B cell (primary cell): ENCODE results near the gene CENPM. TPM values are rescaled to one million over a fixed set of nuclear protein-coding genes. Genes with fewer than 3 reads are reported as not detected.

Source experiments
- ATAC-seq: fragments of 200-7000 bp; cut with Tn5 transposase; one replicate; pipeline ENCODE4 v1.10.0; 2021; ENCODE audit warnings: low read depth, mild to moderate bottlenecking, moderate number of reproducible peaks, moderate library complexity
- CTCF ChIA-PET: fragments of 350-600 bp; sonication (Branson Sonifier 250); formaldehyde crosslinking; loops from one replicate; lab custom pipeline; 2021; ENCODE audit warnings: antibody characterized with exemption, inconsistent platforms; lab: Charles Lee
- POLR2A ChIA-PET: fragments of 350-600 bp; sonication (Branson Sonifier 250); formaldehyde crosslinking; loops from one replicate; lab custom pipeline; 2021; ENCODE audit warnings: antibody characterized with exemption; lab: Charles Lee
- DNase-seq: peaks from one replicate; pipeline ENCODE4 v3.0.0; 2013
- H2AFZ ChIP-seq: 2 replicates; pipeline ENCODE4 v1.6.1; 2012; ENCODE audit warnings: mild to moderate bottlenecking, low read depth, low read length; ENCODE audit not compliant: insufficient read depth, poor library complexity, severe bottlenecking
- H3K27ac ChIP-seq, 2 donors: 1 replicate in 1 of 2; 2 replicates in 1 of 2; pipeline ENCODE4 v1.5.1; 2012 to 2013; ENCODE audit warnings: low read length in 2 of 2, mild to moderate bottlenecking in 2 of 2, moderate library complexity in 1 of 2
- H3K27me3 ChIP-seq, 4 experiments: fragments of 200-600 bp in 1 of 4; sonication (generic) in 1 of 4; replicated peaks in 1 of 4; 1 replicate in 2 of 4; 2 replicates in 2 of 4; pipeline versions ENCODE4 v1.6.1 to v1.7.0; 2013 to 2016; ENCODE audit warnings: low read length in 3 of 4, mild to moderate bottlenecking in 2 of 4, mixed read lengths in 1 of 4, moderate library complexity in 1 of 4; ENCODE audit not compliant: insufficient read depth in 4 of 4, control insufficient read depth in 3 of 4; ENCODE audit errors: control extremely low read depth in 1 of 4
- H3K36me3 ChIP-seq, 2 experiments: replicated peaks in 1 of 2; 1 replicate in 1 of 2; 2 replicates in 1 of 2; pipeline versions ENCODE4 v1.6.1 to v1.7.1; 2013; ENCODE audit warnings: low read length in 1 of 2; ENCODE audit not compliant: insufficient read depth in 2 of 2, control insufficient read depth in 1 of 2; ENCODE audit errors: control extremely low read depth in 1 of 2, extremely low read depth in 1 of 2
- H3K4me1 ChIP-seq, 2 donors: fragments of 200-600 bp in 1 of 2; sonication (generic) in 1 of 2; 1 replicate in 1 of 2; 2 replicates in 1 of 2; pipeline versions ENCODE4 v1.5.1 to v1.6.1; 2013 to 2017; ENCODE audit warnings: low read length in 2 of 2; ENCODE audit not compliant: control insufficient read depth in 2 of 2, insufficient read depth in 2 of 2
- H3K4me2 ChIP-seq: replicated peaks from 2 replicates; pipeline ENCODE3; 2012; ENCODE audit warnings: mild to moderate bottlenecking, low read depth, low read length; ENCODE audit not compliant: poor library complexity, severe bottlenecking
- H3K4me3 ChIP-seq, 5 experiments: fragments of 200-600 bp in 1 of 5; sonication (generic) in 1 of 5; 1 replicate in 3 of 5; 2 replicates in 2 of 5; pipeline versions ENCODE4 v1.5.1 to v1.7.0; 2011 to 2016; ENCODE audit warnings: low read length in 4 of 5, mild to moderate bottlenecking in 4 of 5, low read depth in 2 of 5, control low read depth in 1 of 5, moderate library complexity in 1 of 5; ENCODE audit not compliant: insufficient read depth in 1 of 5; ENCODE audit errors: control extremely low read depth in 1 of 5, extremely low read depth in 1 of 5
- H3K79me2 ChIP-seq: fragments of 200-600 bp; sonication (generic); one replicate; pipeline ENCODE4 v1.6.0; 2016; ENCODE audit warnings: low read length; ENCODE audit not compliant: control insufficient read depth, insufficient read depth
- H3K9ac ChIP-seq: fragments of 200-600 bp; sonication (generic); 2 replicates; pipeline ENCODE4 v1.6.1; 2017; ENCODE audit warnings: mild to moderate bottlenecking, low read length, moderate library complexity
- H3K9me3 ChIP-seq, 3 donors: one replicate each; pipeline versions ENCODE4 v1.6.1 to v1.7.1; 2013; ENCODE audit warnings: low read length in 2 of 3; ENCODE audit not compliant: control insufficient read depth in 2 of 3, insufficient read depth in 1 of 3; ENCODE audit errors: control extremely low read depth in 1 of 3
- H4K20me1 ChIP-seq: 2 replicates; pipeline ENCODE4 v1.6.0; 2012; ENCODE audit warnings: mild to moderate bottlenecking, low read length; ENCODE audit not compliant: insufficient read depth, control insufficient read depth, poor library complexity, severe bottlenecking
- H3K27ac Mint-ChIP-seq: one replicate; pipeline ENCODE4 v1.8.0; 2021; ENCODE audit warnings: mixed read lengths
- H3K27me3 Mint-ChIP-seq: one replicate; pipeline ENCODE4 v1.8.0; 2021; ENCODE audit warnings: mixed read lengths
- H3K4me1 Mint-ChIP-seq: one replicate; pipeline ENCODE4 v1.8.0; 2021; ENCODE audit warnings: mixed read lengths
- H3K4me3 Mint-ChIP-seq: one replicate; pipeline ENCODE4 v1.8.0; 2021; ENCODE audit warnings: mixed read lengths
- H3K9me3 Mint-ChIP-seq: one replicate; pipeline ENCODE4 v1.8.0; 2022; ENCODE audit warnings: mixed read lengths; ENCODE audit not compliant: insufficient read depth
- CTCF ChIP-seq: fragments of 200-600 bp; IDR thresholded peaks from one replicate; pipeline ENCODE4 v1.8.0; 2022; ENCODE audit warnings: antibody characterized with exemption, mild to moderate bottlenecking
- EZH2 ChIP-seq: IDR thresholded peaks from 2 replicates; pipeline ENCODE4 v1.6.1; 2012; ENCODE audit warnings: borderline replicate concordance, low read depth, mild to moderate bottlenecking, moderate library complexity, low read length; ENCODE audit not compliant: insufficient read depth, poor library complexity, severe bottlenecking
- WGBS: methylation state at CpG from one replicate; pipeline ENCODE4 v1.1.5; 2013; ENCODE audit warnings: missing lambda C conversion rate; ENCODE audit not compliant: insufficient coverage; 5-methylcytosine and 5-hydroxymethylcytosine counted together
- intact Hi-C: fragments of 100-400 bp; cut with micrococcal nuclease; formaldehyde crosslinking; loops from one replicate; pipeline ENCODE4 v1.10.0; 2022
- polyA plus RNA-seq: library from polyadenylated mRNA; depleted of rRNA; stranded (reverse); fragments of >200 nt; gene quantifications from 2 replicates; pipeline ENCODE4 v1.2.3, GENCODE V29; 2012
- total RNA-seq, 2 donors: library from RNA; stranded (reverse); fragments of 120-200 nt in 1 of 2; gene quantifications; 1 replicate in 1 of 2; 2 replicates in 1 of 2; pipeline versions ENCODE4 v1.2.3 to v1.2.4, GENCODE V29; 2013 to 2022

Gene CENPM
- total and polyA plus RNA-seq, 2 donors (not counting 1 experiment from before 2014, with no cell fraction given) = 30.7 to 43.8 TPM

DNA sequence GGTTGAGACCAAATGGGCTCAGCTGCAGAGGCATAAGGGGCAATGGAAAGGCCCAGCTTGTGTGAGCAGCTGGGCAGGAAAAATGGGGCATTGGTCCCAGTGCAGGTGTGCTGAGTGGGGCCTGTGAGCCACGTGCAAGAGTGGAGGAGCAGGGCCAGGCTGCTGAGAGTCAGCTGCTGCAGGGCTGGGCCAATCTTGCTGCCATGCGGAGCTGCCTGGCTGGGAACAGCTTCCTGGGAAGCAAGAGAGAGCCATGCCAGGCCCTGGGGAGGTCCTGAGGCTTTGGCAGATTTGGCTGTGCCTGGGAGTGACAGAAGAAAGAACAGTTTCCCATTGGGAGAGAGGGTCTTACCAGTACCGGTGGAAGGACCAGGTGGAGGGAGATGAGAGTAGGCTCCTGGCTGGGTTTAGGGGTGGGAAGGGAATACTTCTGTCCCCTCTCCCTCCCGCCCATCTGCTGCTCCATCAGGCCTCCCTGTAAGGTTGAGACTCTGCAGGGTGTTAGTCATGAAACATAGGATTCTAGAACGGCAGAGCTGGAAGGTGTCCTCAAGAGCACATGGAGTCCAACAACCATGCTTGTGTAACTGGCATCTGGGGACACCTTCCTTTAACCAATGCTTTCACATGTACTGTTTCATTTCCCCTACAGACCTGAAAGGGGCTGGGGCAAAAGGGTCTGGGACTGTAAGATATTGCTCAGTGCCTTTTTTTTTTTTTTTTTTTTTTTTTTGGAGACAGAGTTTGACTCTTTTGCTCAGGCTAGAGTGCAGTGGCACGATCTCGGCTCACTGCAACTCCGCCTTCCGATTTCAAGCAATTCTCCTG is 32.7 kb upstream of the CENPM start:
- CTCF ChIA-PET = interaction anchor here (0.7 kb wide), 1 partner anchor 464 kb away, joined by 4 read pairs; no protein-coding TSS in a partner anchor
- ATAC-seq (no peak), DNase-seq (no peak)
- no peak overlapping the region for H3K4me3 ChIP-seq
- Mint-ChIP-seq H3K9me3 (no peaks in the 10 kb centered on the region), H3K4me3 (no peak overlapping the region), H3K27ac (no peak overlapping the region), H3K4me1 (peaks cover 15% of the 10 kb centered on the region), H3K27me3 (peaks cover 31% of the 10 kb centered on the region)
- H3K9me3 ChIP-seq = peaks cover 0 to 2% (median 0%) of the 10 kb centered on the region in 3 donors
- TF ChIP-seq EZH2 (no peak), CTCF (no peak)
- peaks cover 0 to 36% (median 18%) of the 10 kb centered on the region in 4 experiments for H3K27me3 ChIP-seq
- POLR2A ChIA-PET = no interaction called here
- 69% methylated on average over 3 of the region's 9 CpGs for WGBS
- intact Hi-C loops = no loop called here
- no peak overlapping the region for H3K27ac ChIP-seq
- no peaks in the 10 kb centered on the region for H3K36me3 ChIP-seq
- no peak overlapping the region for H3K4me2 ChIP-seq
- no peak overlapping the region for H2AFZ ChIP-seq
- no peaks in the 10 kb centered on the region for H3K79me2 ChIP-seq
- H3K4me1 ChIP-seq = peaks cover 10 to 12% of the 10 kb centered on the region in 2 donors
- H3K9ac ChIP-seq = no peak overlapping the region
- H4K20me1 ChIP-seq = no peaks in the 10 kb centered on the region

DNA sequence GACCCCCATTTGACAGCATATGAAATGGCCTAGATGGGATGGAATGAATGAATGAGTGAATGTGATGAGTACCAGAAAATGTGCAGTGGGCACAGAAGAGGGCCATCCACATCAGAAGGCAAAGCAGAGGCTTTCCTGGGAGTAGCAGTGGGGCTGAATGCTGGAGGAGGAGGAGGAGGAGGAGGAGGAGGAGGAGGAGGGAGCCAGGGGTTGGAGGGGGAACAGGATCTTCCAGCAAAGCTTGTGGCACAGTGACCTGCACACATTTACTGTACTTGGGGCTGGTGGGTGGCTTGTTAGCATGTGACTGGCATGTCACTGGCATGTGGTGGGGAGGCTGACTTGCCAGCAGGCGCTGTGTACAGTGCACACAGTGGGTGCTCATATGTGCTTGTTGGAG is 31.8 kb upstream of the CENPM start:
- H3K4me3 Mint-ChIP-seq = peak overlapping the region; percentile 4
- TF ChIP-seq EZH2 (no peak), CTCF (no peak)
- ChIA-PET CTCF (no interaction called here), POLR2A (no interaction called here)
- no peak overlapping the region for H3K4me3 ChIP-seq
- no peak overlapping the region for H2AFZ ChIP-seq
- no peak overlapping the region for H3K9ac ChIP-seq
- no peak overlapping the region for H3K27ac Mint-ChIP-seq
- H3K9me3 ChIP-seq = peaks cover 0 to 2% (median 0%) of the 10 kb centered on the region in 3 donors
- H3K79me2 ChIP-seq = no peaks in the 10 kb centered on the region
- ATAC-seq = no peak
- H3K27me3 ChIP-seq = peaks cover 0 to 41% (median 18%) of the 10 kb centered on the region in 4 experiments
- 100% methylated on average over 1 of the region's 1 CpG for WGBS
- peaks cover 16% of the 10 kb centered on the region for H3K4me1 Mint-ChIP-seq
- no peak overlapping the region for H3K27ac ChIP-seq
- intact Hi-C loops = no loop called here
- H4K20me1 ChIP-seq = no peaks in the 10 kb centered on the region
- peaks cover 36% of the 10 kb centered on the region for H3K27me3 Mint-ChIP-seq
- no peaks in the 10 kb centered on the region for H3K9me3 Mint-ChIP-seq
- no peaks in the 10 kb centered on the region for H3K36me3 ChIP-seq
- H3K4me1 ChIP-seq = peaks cover 10 to 12% of the 10 kb centered on the region in 2 donors
- H3K4me2 ChIP-seq = no peak overlapping the region
- DNase-seq = no peak
